ACC112 (cell line): ENCODE data around the gene DACH1.

Experiments
- H2AFZ ChIP-seq: fragments of 200-600 bp; sonication (generic); one replicate; pipeline ENCODE4 v1.6.0; 2017; ENCODE audit warnings: antibody characterized with exemption, low read length; ENCODE audit not compliant: unreplicated experiment
- H3K27ac ChIP-seq: fragments of 200-600 bp; sonication (generic); 2 replicates; pipeline ENCODE4 v1.5.1; 2014; ENCODE audit warnings: low read depth, mild to moderate bottlenecking, antibody characterized with exemption, low read length, moderate library complexity
- H3K27me3 ChIP-seq: fragments of 200-600 bp; sonication (generic); 2 replicates; pipeline ENCODE4 v1.6.1; 2014; ENCODE audit warnings: mild to moderate bottlenecking, antibody characterized with exemption, low read length, moderate library complexity, mixed read lengths; ENCODE audit not compliant: insufficient read depth
- H3K36me3 ChIP-seq: fragments of 200-600 bp; sonication (generic); 2 replicates; pipeline ENCODE4 v1.6.1; 2016; ENCODE audit warnings: mild to moderate bottlenecking, antibody characterized with exemption, low read length, moderate library complexity, mixed read lengths; ENCODE audit not compliant: insufficient read depth
- H3K4me1 ChIP-seq: fragments of 200-600 bp; sonication (generic); one replicate; pipeline ENCODE4 v1.6.1; 2016; ENCODE audit warnings: low read length, mixed read lengths; ENCODE audit not compliant: insufficient read depth, unreplicated experiment, control insufficient read depth
- H3K4me3 ChIP-seq: fragments of 200-600 bp; sonication (generic); 2 replicates; pipeline ENCODE4 v1.5.1; 2014; ENCODE audit warnings: mild to moderate bottlenecking, low read depth, low read length
- H3K79me2 ChIP-seq: fragments of 200-600 bp; sonication (generic); one replicate; pipeline ENCODE4 v1.6.0; 2016; ENCODE audit warnings: low read length; ENCODE audit not compliant: control insufficient read depth, unreplicated experiment, insufficient read depth

DACH1 gene

GRCh38 chr13:71524613-71525304 lies 342.2 kb downstream of the DACH1 start:
- Histone ChIP-seq H3K27ac (no peak overlapping the region), H3K4me1 (no peaks in the 10 kb centered on the region), H3K4me3 (no peak overlapping the region), H3K79me2 (no peaks in the 10 kb centered on the region), H3K36me3 (no peaks in the 10 kb centered on the region), H3K27me3 (no peaks in the 10 kb centered on the region), H2AFZ (no peak overlapping the region)

GRCh38 chr13:71524245-71524612 lies 342.8 kb downstream of the DACH1 start:
- no peak overlapping the region for H3K4me3 ChIP-seq
- H3K36me3 ChIP-seq: no peaks in the 10 kb centered on the region
- no peaks in the 10 kb centered on the region for H3K79me2 ChIP-seq
- H2AFZ ChIP-seq: no peak overlapping the region
- H3K4me1 ChIP-seq: no peaks in the 10 kb centered on the region
- H3K27ac ChIP-seq: no peak overlapping the region
- no peaks in the 10 kb centered on the region for H3K27me3 ChIP-seq

GRCh38 chr13:71522941-71523526 lies 344.0 kb downstream of the DACH1 start:
- Histone ChIP-seq H3K36me3 (no peaks in the 10 kb centered on the region), H3K27ac (no peak overlapping the region), H3K79me2 (no peaks in the 10 kb centered on the region), H2AFZ (no peak overlapping the region), H3K4me3 (no peak overlapping the region), H3K27me3 (no peaks in the 10 kb centered on the region), H3K4me1 (no peaks in the 10 kb centered on the region)

- no peak overlapping the region for H2AFZ ChIP-seq
- no peaks in the 10 kb centered on the region for H3K36me3 ChIP-seq
- no peak overlapping the region for H3K4me3 ChIP-seq
- no peaks in the 10 kb centered on the region for H3K79me2 ChIP-seq
- no peak overlapping the region for H3K27ac ChIP-seq
- no peaks in the 10 kb centered on the region for H3K4me1 ChIP-seq
- H3K27me3 ChIP-seq: no peaks in the 10 kb centered on the region
These were observed 350.0 kb downstream of the DACH1 start for GRCh38 chr13:71517004-71517403.

- no peaks in the 10 kb centered on the region for H3K36me3 ChIP-seq
- no peaks in the 10 kb centered on the region for H3K4me1 ChIP-seq
- H3K27ac ChIP-seq: no peak overlapping the region
- H2AFZ ChIP-seq: no peak overlapping the region
- H3K27me3 ChIP-seq: no peaks in the 10 kb centered on the region
- H3K4me3 ChIP-seq: no peak overlapping the region
- H3K79me2 ChIP-seq: no peaks in the 10 kb centered on the region
These were observed 350.5 kb downstream of the DACH1 start for GRCh38 chr13:71516521-71516920.

GRCh38 chr13:71515744-71516038 lies 351.3 kb downstream of the DACH1 start:
- Histone ChIP-seq H3K36me3 (no peaks in the 10 kb centered on the region), H3K79me2 (no peaks in the 10 kb centered on the region), H3K4me3 (no peak overlapping the region), H2AFZ (no peak overlapping the region), H3K27me3 (no peaks in the 10 kb centered on the region), H3K27ac (no peak overlapping the region), H3K4me1 (no peaks in the 10 kb centered on the region)

GRCh38 chr13:71514900-71515743 lies 351.9 kb downstream of the DACH1 start:
- Histone ChIP-seq H3K79me2 (no peaks in the 10 kb centered on the region), H3K36me3 (no peaks in the 10 kb centered on the region), H3K4me1 (no peaks in the 10 kb centered on the region), H2AFZ (no peak overlapping the region), H3K27ac (no peak overlapping the region), H3K27me3 (no peaks in the 10 kb centered on the region), H3K4me3 (no peak overlapping the region)

GRCh38 chr13:71513411-71514033 lies 353.5 kb downstream of the DACH1 start:
- no peaks in the 10 kb centered on the region for H3K79me2 ChIP-seq
- H3K27ac ChIP-seq: no peak overlapping the region
- no peaks in the 10 kb centered on the region for H3K27me3 ChIP-seq
- no peak overlapping the region for H2AFZ ChIP-seq
- H3K36me3 ChIP-seq: no peaks in the 10 kb centered on the region
- H3K4me3 ChIP-seq: no peak overlapping the region
- no peaks in the 10 kb centered on the region for H3K4me1 ChIP-seq

GRCh38 chr13:71503781-71504180 lies 363.2 kb downstream of the DACH1 start:
- no peak overlapping the region for H3K4me3 ChIP-seq
- H3K27ac ChIP-seq: no peak overlapping the region
- no peaks in the 10 kb centered on the region for H3K27me3 ChIP-seq
- H2AFZ ChIP-seq: no peak overlapping the region
- no peaks in the 10 kb centered on the region for H3K36me3 ChIP-seq
- H3K79me2 ChIP-seq: no peaks in the 10 kb centered on the region
- H3K4me1 ChIP-seq: no peaks in the 10 kb centered on the region

GRCh38 chr13:71499944-71500514 lies 367.0 kb downstream of the DACH1 start:
- H3K4me3 ChIP-seq: no peak overlapping the region
- H3K27ac ChIP-seq: no peak overlapping the region
- no peaks in the 10 kb centered on the region for H3K79me2 ChIP-seq

More at GRCh38 chr13:71499944-71500514, 367.0 kb downstream of the DACH1 start:
- Histone ChIP-seq H3K27me3 (no peaks in the 10 kb centered on the region), H3K36me3 (no peaks in the 10 kb centered on the region), H3K4me1 (no peaks in the 10 kb centered on the region), H2AFZ (no peak overlapping the region)
